ENCODE results near the gene SMPDL3B. TPM values are rescaled to one million over a fixed set of nuclear protein-coding genes. Genes with fewer than 3 reads are reported as not detected.

SMPDL3B gene
- total RNA-seq = 7.4 to 8.8 TPM (median 8.4 TPM) in 3 replicates

GRCh38 chr1:27934818-27935549 is at the start of gene SMPDL3B:
Gene SMPDL3B, plus strand, starts transcription at chr1:27935000. Its CDS starts 184 bp downstream, at chr1:27935184.
- Mint-ChIP-seq H3K27ac (peak within 1 kb of the TSS; percentile 67), H3K4me1 (peaks cover 10% of the 10 kb centered on the region), H3K4me3 (peak within 1 kb of the TSS; percentile 69), H3K36me3 (no peaks in the 10 kb centered on the region), H3K27me3 (ENCODE audit: low read depth) (peaks cover 23% of the 10 kb centered on the region), H3K9me3 (no peaks in the 10 kb centered on the region)
- no peak for TF ChIP-seq CTCF (IDR thresholded peaks at IDR 0.05; ENCODE audit: unreplicated experiment)
- peak in 1 of 2 experiments; percentile 55 for DNase-seq (ENCODE audit: low spot score in 2 of 2, unreplicated experiment in 2 of 2)

GRCh38 chr1:27885114-27885528 is 49.7 kb upstream of the SMPDL3B start:
- TF ChIP-seq CTCF (IDR thresholded peaks at IDR 0.05; ENCODE audit: unreplicated experiment) = no peak
- H3K27ac Mint-ChIP-seq = no peak overlapping the region
- no peaks in the 10 kb centered on the region for H3K27me3 Mint-ChIP-seq (ENCODE audit: low read depth)
- no peaks in the 10 kb centered on the region for H3K9me3 Mint-ChIP-seq
- H3K4me3 Mint-ChIP-seq = no peak overlapping the region
- DNase-seq (ENCODE audit: low spot score in 2 of 2, unreplicated experiment in 2 of 2) = no peak
- H3K4me1 Mint-ChIP-seq = no peaks in the 10 kb centered on the region
- H3K36me3 Mint-ChIP-seq = peaks cover 4% of the 10 kb centered on the region

- no peaks in the 10 kb centered on the region for H3K9me3 Mint-ChIP-seq
- peaks cover 7% of the 10 kb centered on the region for H3K36me3 Mint-ChIP-seq
- H3K4me1 Mint-ChIP-seq = no peaks in the 10 kb centered on the region
- no peak for TF ChIP-seq CTCF (IDR thresholded peaks at IDR 0.05; ENCODE audit: unreplicated experiment)
- H3K27ac Mint-ChIP-seq = no peak overlapping the region
- H3K27me3 Mint-ChIP-seq (ENCODE audit: low read depth) = no peaks in the 10 kb centered on the region
- DNase-seq (ENCODE audit: low spot score in 2 of 2, unreplicated experiment in 2 of 2) = no peak
- no peak overlapping the region for H3K4me3 Mint-ChIP-seq
These were observed 49.0 kb upstream of the SMPDL3B start for GRCh38 chr1:27885621-27886352.

- no peaks in the 10 kb centered on the region for H3K4me1 Mint-ChIP-seq
- no peak overlapping the region for H3K4me3 Mint-ChIP-seq
- H3K27ac Mint-ChIP-seq = no peak overlapping the region
- H3K36me3 Mint-ChIP-seq = peaks cover 10% of the 10 kb centered on the region
- no peaks in the 10 kb centered on the region for H3K27me3 Mint-ChIP-seq (ENCODE audit: low read depth)
- DNase-seq (ENCODE audit: low spot score in 2 of 2, unreplicated experiment in 2 of 2) = no peak
- no peaks in the 10 kb centered on the region for H3K9me3 Mint-ChIP-seq
- TF ChIP-seq CTCF (IDR thresholded peaks at IDR 0.05; ENCODE audit: unreplicated experiment) = no peak
These were observed 48.5 kb upstream of the SMPDL3B start for GRCh38 chr1:27886353-27886679.

GRCh38 chr1:27886744-27887143 is 48.1 kb upstream of the SMPDL3B start:
- Mint-ChIP-seq H3K36me3 (peaks cover 14% of the 10 kb centered on the region), H3K4me3 (no peak overlapping the region), H3K9me3 (no peaks in the 10 kb centered on the region), H3K27me3 (ENCODE audit: low read depth) (no peaks in the 10 kb centered on the region), H3K27ac (no peak overlapping the region), H3K4me1 (no peaks in the 10 kb centered on the region)
- no peak for TF ChIP-seq CTCF (IDR thresholded peaks at IDR 0.05; ENCODE audit: unreplicated experiment)
- no peak for DNase-seq (ENCODE audit: low spot score in 2 of 2, unreplicated experiment in 2 of 2)
